OCI-LY3 (cell line): ENCODE data around the gene MAD1L1.
A peak's percentile ranks its signal among the peaks of the same experiment; 100 is the strongest.

ENCODE experiments used
- H2AFZ ChIP-seq: fragments of 200-600, 300-600 bp; shearing (Covaris generic); 2 replicates; pipeline ENCODE4 v1.6.0; 2014; ENCODE audit warnings: antibody characterized with exemption, low read depth, low read length
- H3K27ac ChIP-seq: fragments of 200-600, 300-600 bp; sonication (generic); 2 replicates; pipeline ENCODE4 v1.5.1; 2014; ENCODE audit warnings: mild to moderate bottlenecking, low read length, moderate library complexity, mixed read lengths
- H3K27me3 ChIP-seq: fragments of 200-600, 300-600 bp; sonication (generic); 2 replicates; pipeline ENCODE4 v1.6.1; 2014; ENCODE audit warnings: low read depth, low read length, mixed read lengths
- H3K36me3 ChIP-seq: fragments of 200-600, 300-600 bp; sonication (generic); replicated peaks from 2 replicates; pipeline ENCODE3; 2014; ENCODE audit warnings: low read depth, low read length, mixed read lengths
- H3K4me1 ChIP-seq: fragments of 300-600, 200-600 bp; sonication (generic); 2 replicates; pipeline ENCODE4 v1.6.1; 2014; ENCODE audit warnings: low read length, mixed read lengths
- H3K4me2 ChIP-seq: fragments of 200-600, 300-600 bp; sonication (generic); 2 replicates; pipeline ENCODE4 v1.6.1; 2014; ENCODE audit warnings: low read length, mixed read lengths
- H3K4me3 ChIP-seq: fragments of 300-600, 200-600 bp; sonication (generic); 2 replicates; pipeline ENCODE4 v1.5.1; 2014; ENCODE audit warnings: antibody characterized with exemption, mild to moderate bottlenecking, low read length, moderate library complexity
- H3K79me2 ChIP-seq: fragments of 300-600, 200-600 bp; shearing (Covaris generic); 2 replicates; pipeline ENCODE4 v1.6.1; 2014; ENCODE audit warnings: mild to moderate bottlenecking, low read length, mixed read lengths
- H3K9ac ChIP-seq: fragments of 300-600, 200-600 bp; shearing (Covaris generic); 2 replicates; pipeline ENCODE4 v1.6.0; 2014; ENCODE audit warnings: mild to moderate bottlenecking, low read length, moderate library complexity
- H3K9me3 ChIP-seq: fragments of 200-600, 300-600 bp; shearing (Covaris generic); 2 replicates; pipeline ENCODE4 v1.6.1; 2014; ENCODE audit warnings: low read length, mixed read lengths; ENCODE audit not compliant: insufficient read depth
- H4K20me1 ChIP-seq: fragments of 200-600, 300-600 bp; sonication (generic); 2 replicates; pipeline ENCODE4 v1.6.1; 2016; ENCODE audit warnings: low read length, mixed read lengths; ENCODE audit not compliant: insufficient read depth
- CTCF ChIP-seq: fragments of 200-600, 300-600 bp; sonication (generic); IDR thresholded peaks from 2 replicates; pipeline ENCODE4 v1.5.1; 2014; ENCODE audit warnings: antibody characterized with exemption, low read length, low read depth
- EZH2phosphoT487 ChIP-seq: fragments of 200-600 bp; shearing (Covaris generic); IDR thresholded peaks from 2 replicates; pipeline ENCODE4 v1.6.1; 2018; ENCODE audit warnings: antibody characterized with exemption, mixed run types, low read depth

MAD1L1 gene

GRCh38 chr7:2249744-2250323 is 17.1 kb upstream of the MAD1L1 start:
- Histone ChIP-seq H3K27me3 (no peaks in the 10 kb centered on the region), H4K20me1 (no peaks in the 10 kb centered on the region), H2AFZ (no peak overlapping the region), H3K9me3 (no peaks in the 10 kb centered on the region), H3K27ac (no peak overlapping the region), H3K36me3 (no peaks in the 10 kb centered on the region), H3K79me2 (no peaks in the 10 kb centered on the region), H3K9ac (no peak overlapping the region), H3K4me2 (no peak overlapping the region), H3K4me1 (no peaks in the 10 kb centered on the region), H3K4me3 (no peak overlapping the region)
- TF ChIP-seq EZH2phosphoT487 (no peak), CTCF (no peak)

- H3K4me1 ChIP-seq, result no peaks in the 10 kb centered on the region
- TF ChIP-seq EZH2phosphoT487 (no peak), CTCF (no peak)
- no peak overlapping the region for H3K27ac ChIP-seq
- H3K9me3 ChIP-seq, result no peaks in the 10 kb centered on the region
- no peak overlapping the region for H3K4me3 ChIP-seq
- H4K20me1 ChIP-seq, result no peaks in the 10 kb centered on the region
- H3K27me3 ChIP-seq, result no peaks in the 10 kb centered on the region
- no peak overlapping the region for H2AFZ ChIP-seq
- H3K9ac ChIP-seq, result no peak overlapping the region
- no peaks in the 10 kb centered on the region for H3K79me2 ChIP-seq
- no peaks in the 10 kb centered on the region for H3K36me3 ChIP-seq
- no peak overlapping the region for H3K4me2 ChIP-seq
Observed at GRCh38 chr7:2248984-2249694, 16.4 kb upstream of the MAD1L1 start.

- no peak overlapping the region for H3K4me2 ChIP-seq
- H3K4me3 ChIP-seq, result no peak overlapping the region
- peaks cover 8% of the 10 kb centered on the region for H3K79me2 ChIP-seq
- H3K9ac ChIP-seq, result no peak overlapping the region
- H3K4me1 ChIP-seq, result peaks cover 7% of the 10 kb centered on the region
- no peak overlapping the region for H2AFZ ChIP-seq
- H3K27ac ChIP-seq, result no peak overlapping the region
- no peaks in the 10 kb centered on the region for H3K9me3 ChIP-seq
- TF ChIP-seq CTCF (peak; percentile 55), EZH2phosphoT487 (no peak)
- no peaks in the 10 kb centered on the region for H3K27me3 ChIP-seq
- H4K20me1 ChIP-seq, result no peaks in the 10 kb centered on the region
- no peaks in the 10 kb centered on the region for H3K36me3 ChIP-seq
Observed at GRCh38 chr7:2247141-2247995, 14.6 kb upstream of the MAD1L1 start.
